C4-2B (cell line): ENCODE data around the gene EPHB2.

Experiments
- CTCF ChIP-seq: fragments of 450-650 bp; conservative IDR thresholded peaks from 2 replicates; pipeline ENCODE4 v1.5.1; 2017; ENCODE audit warnings: mild to moderate bottlenecking
- ZFX ChIP-seq: fragments of 450-650 bp; IDR thresholded peaks from 2 replicates; pipeline ENCODE4 v1.6.1; 2017

GRCh38 chr1:22855668-22856606, 145.3 kb downstream of the EPHB2 start:
- TF ChIP-seq CTCF (no peak), ZFX (no peak)
